Astrocyte (in vitro differentiated cells and primary cell): ENCODE results near the gene MPV17.

ENCODE experiments used
- EZH2 ChIP-seq: IDR thresholded peaks from 2 replicates; pipeline ENCODE4 v1.6.1; 2012; ENCODE audit warnings: mild to moderate bottlenecking, low read length, inconsistent platforms; ENCODE audit not compliant: insufficient read depth
- TF ChIP-seq, protein P1 (sequence below): IDR thresholded peaks from 2 replicates; pipeline ENCODE4 v1.5.1; 2011; ENCODE audit warnings: low read depth, mild to moderate bottlenecking, inconsistent platforms, low read length, moderate library complexity; ENCODE audit not compliant: insufficient read depth

DNA sequence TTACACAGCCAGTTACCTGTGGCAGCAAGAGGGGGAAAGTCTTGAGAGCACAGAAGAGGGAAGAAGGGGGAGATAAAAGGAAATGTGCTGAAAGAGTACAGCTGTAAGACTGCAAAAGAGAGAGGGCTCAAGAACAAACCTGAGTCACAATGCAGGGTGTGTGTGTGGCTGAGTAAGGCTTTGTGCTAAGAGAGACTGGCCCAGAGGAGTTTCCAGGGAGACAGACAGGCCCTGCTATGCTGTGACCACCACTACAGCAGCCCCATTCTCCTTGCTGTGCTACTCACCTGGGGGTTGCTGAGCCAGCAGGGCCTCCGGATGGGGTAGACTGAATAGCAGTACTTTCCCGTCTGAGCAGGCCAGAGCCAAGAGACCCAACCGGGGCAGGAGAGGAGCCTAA, 12.4 kb upstream of the MPV17 start:
- TF ChIP-seq, protein P1, sequence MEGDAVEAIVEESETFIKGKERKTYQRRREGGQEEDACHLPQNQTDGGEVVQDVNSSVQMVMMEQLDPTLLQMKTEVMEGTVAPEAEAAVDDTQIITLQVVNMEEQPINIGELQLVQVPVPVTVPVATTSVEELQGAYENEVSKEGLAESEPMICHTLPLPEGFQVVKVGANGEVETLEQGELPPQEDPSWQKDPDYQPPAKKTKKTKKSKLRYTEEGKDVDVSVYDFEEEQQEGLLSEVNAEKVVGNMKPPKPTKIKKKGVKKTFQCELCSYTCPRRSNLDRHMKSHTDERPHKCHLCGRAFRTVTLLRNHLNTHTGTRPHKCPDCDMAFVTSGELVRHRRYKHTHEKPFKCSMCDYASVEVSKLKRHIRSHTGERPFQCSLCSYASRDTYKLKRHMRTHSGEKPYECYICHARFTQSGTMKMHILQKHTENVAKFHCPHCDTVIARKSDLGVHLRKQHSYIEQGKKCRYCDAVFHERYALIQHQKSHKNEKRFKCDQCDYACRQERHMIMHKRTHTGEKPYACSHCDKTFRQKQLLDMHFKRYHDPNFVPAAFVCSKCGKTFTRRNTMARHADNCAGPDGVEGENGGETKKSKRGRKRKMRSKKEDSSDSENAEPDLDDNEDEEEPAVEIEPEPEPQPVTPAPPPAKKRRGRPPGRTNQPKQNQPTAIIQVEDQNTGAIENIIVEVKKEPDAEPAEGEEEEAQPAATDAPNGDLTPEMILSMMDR, result no peak
- TF ChIP-seq EZH2, result no peak
